Activated naive CD4-positive, alpha-beta T cell treated with anti-CD3 and anti-CD28 coated beads for 36 hours (primary cell): ENCODE data around the gene MSL2. TPM values are rescaled to one million over a fixed set of nuclear protein-coding genes. Genes with fewer than 3 reads are reported as not detected.
"Not testable (repeated sequence)": the region's sequence is repeated elsewhere in the genome, so short reads cannot be mapped to it uniquely, and the experiment has no call there.

ENCODE experiments used
- CTCF ChIA-PET: fragments of 350-600 bp; sonication (Branson Sonifier 250); formaldehyde crosslinking; loops from one replicate; lab custom pipeline; 2021; ENCODE audit warnings: antibody characterized with exemption; lab: Charles Lee
- DNase-seq: peaks from one replicate; pipeline ENCODE4 v3.0.0-alpha.2; 2020
- H3K27ac Mint-ChIP-seq: one replicate; pipeline ENCODE4 v1.8.0; 2021; ENCODE audit warnings: mild to moderate bottlenecking, mixed read lengths
- H3K27me3 Mint-ChIP-seq: one replicate; pipeline ENCODE4 v1.8.0; 2021; ENCODE audit warnings: low read depth, mixed read lengths
- H3K36me3 Mint-ChIP-seq: one replicate; pipeline ENCODE4 v1.8.0; 2021; ENCODE audit warnings: low read depth, mixed read lengths
- H3K4me1 Mint-ChIP-seq: one replicate; pipeline ENCODE4 v1.8.0; 2021; ENCODE audit warnings: low read depth, mixed read lengths
- H3K4me3 Mint-ChIP-seq: one replicate; pipeline ENCODE4 v1.8.0; 2021; ENCODE audit warnings: mild to moderate bottlenecking, moderate library complexity, mixed read lengths
- H3K9me3 Mint-ChIP-seq: one replicate; pipeline ENCODE4 v1.8.0; 2021; ENCODE audit warnings: mixed read lengths
- intact Hi-C: fragments of 100-400 bp; cut with micrococcal nuclease; formaldehyde crosslinking; loops from one replicate; pipeline ENCODE4 v1.15.1; 2023
- total RNA-seq, 2 experiments: library from RNA; stranded (reverse); gene quantifications; one replicate each; pipeline ENCODE4 v1.2.3, GENCODE V29; 2021

The MSL2 gene
- total RNA-seq, 2 experiments from 2014 or later, result 40.6 to 42.7 TPM

- no peak for DNase-seq
- Mint-ChIP-seq H3K4me3 (no peak overlapping the region), H3K4me1 (peaks cover 59% of the 10 kb centered on the region), H3K27me3 (no peaks in the 10 kb centered on the region), H3K27ac (peak overlapping the region; percentile 20), H3K36me3 (peaks cover 16% of the 10 kb centered on the region), H3K9me3 (no peaks in the 10 kb centered on the region)
- intact Hi-C loops, result no loop called here
- CTCF ChIA-PET, result no interaction called here
Observed at GRCh38 chr3:136161516-136161915, 34.6 kb downstream of the MSL2 start.

GRCh38 chr3:136152963-136153362 lies 43.2 kb downstream of the MSL2 start:
- DNase-seq, result no peak
- CTCF ChIA-PET, result no interaction called here
- H3K27me3 Mint-ChIP-seq, result no peaks in the 10 kb centered on the region
- H3K4me1 Mint-ChIP-seq, result peaks cover 76% of the 10 kb centered on the region
- no peak overlapping the region for H3K4me3 Mint-ChIP-seq
- H3K27ac Mint-ChIP-seq, result peak overlapping the region; percentile 69
- no peaks in the 10 kb centered on the region for H3K9me3 Mint-ChIP-seq
- H3K36me3 Mint-ChIP-seq, result peaks cover 24% of the 10 kb centered on the region
- intact Hi-C loops, result no loop called here

- Mint-ChIP-seq H3K36me3 (peaks cover 23% of the 10 kb centered on the region), H3K4me1 (peaks cover 74% of the 10 kb centered on the region), H3K9me3 (no peaks in the 10 kb centered on the region), H3K27me3 (no peaks in the 10 kb centered on the region), H3K27ac (peak overlapping the region; percentile 46), H3K4me3 (no peak overlapping the region)
- intact Hi-C loops, result no loop called here
- DNase-seq, result no peak
- CTCF ChIA-PET, result no interaction called here
Observed at GRCh38 chr3:136152176-136152843, 43.8 kb downstream of the MSL2 start.

GRCh38 chr3:136151219-136151618 lies 44.9 kb downstream of the MSL2 start:
- intact Hi-C loops, result no loop called here
- CTCF ChIA-PET, result interaction anchor here (0.8 kb wide), 2 partner anchors 9 to 13 kb away, joined by 3 read pairs; no protein-coding TSS in a partner anchor
- Mint-ChIP-seq H3K4me1 (peaks cover 73% of the 10 kb centered on the region), H3K4me3 (no peak overlapping the region), H3K27ac (peak overlapping the region; percentile 2), H3K36me3 (peaks cover 23% of the 10 kb centered on the region), H3K9me3 (no peaks in the 10 kb centered on the region), H3K27me3 (no peaks in the 10 kb centered on the region)
- no peak for DNase-seq

GRCh38 chr3:136149667-136150066 lies 46.5 kb downstream of the MSL2 start:
- Mint-ChIP-seq H3K27ac (peak overlapping the region; percentile 78), H3K4me1 (peaks cover 64% of the 10 kb centered on the region), H3K4me3 (no peak overlapping the region), H3K27me3 (no peaks in the 10 kb centered on the region), H3K36me3 (peaks cover 23% of the 10 kb centered on the region), H3K9me3 (no peaks in the 10 kb centered on the region)
- no peak for DNase-seq
- intact Hi-C loops, result no loop called here
- CTCF ChIA-PET, result interaction anchor here (1.5 kb wide), 1 partner anchor 28 kb away, joined by 3 read pairs; no protein-coding TSS in a partner anchor

GRCh38 chr3:136146981-136147729 lies 49.0 kb downstream of the MSL2 start:
- peaks cover 54% of the 10 kb centered on the region for H3K4me1 Mint-ChIP-seq
- intact Hi-C loops, result no loop called here
- no peak overlapping the region for H3K4me3 Mint-ChIP-seq
- no peak for DNase-seq
- no peaks in the 10 kb centered on the region for H3K27me3 Mint-ChIP-seq
- H3K9me3 Mint-ChIP-seq, result no peaks in the 10 kb centered on the region
- CTCF ChIA-PET, result interaction anchor here (0.9 to 1.1 kb wide), 2 partner anchors 57 to 68 kb away, joined by 3 read pairs; no protein-coding TSS in a partner anchor
- no peak overlapping the region for H3K27ac Mint-ChIP-seq
- peaks cover 14% of the 10 kb centered on the region for H3K36me3 Mint-ChIP-seq

- H3K36me3 Mint-ChIP-seq, H3K27ac Mint-ChIP-seq, H3K4me3 Mint-ChIP-seq, H3K9me3 Mint-ChIP-seq, H3K27me3 Mint-ChIP-seq, intact Hi-C loops, DNase-seq: not testable (repeated sequence)
- CTCF ChIA-PET, result interaction anchor here (0.7 to 1.1 kb wide), 2 partner anchors 33 to 110 kb away, joined by 3 to 4 read pairs; no protein-coding TSS in a partner anchor
- peaks cover 37% of the 10 kb centered on the region for H3K4me1 Mint-ChIP-seq
Observed at GRCh38 chr3:136144397-136144796, 51.7 kb downstream of the MSL2 start.

- no peaks in the 10 kb centered on the region for H3K9me3 Mint-ChIP-seq
- no peaks in the 10 kb centered on the region for H3K36me3 Mint-ChIP-seq
- no peaks in the 10 kb centered on the region for H3K27me3 Mint-ChIP-seq
- H3K4me1 Mint-ChIP-seq, result peaks cover 27% of the 10 kb centered on the region
- H3K4me3 Mint-ChIP-seq, result no peak overlapping the region
- no peak overlapping the region for H3K27ac Mint-ChIP-seq
- CTCF ChIA-PET, result interaction anchor here (0.6 kb wide), 1 partner anchor 552 kb away, joined by 3 read pairs; no protein-coding TSS in a partner anchor
- intact Hi-C loops, result loop anchor here (1.0 to 2.0 kb wide), 3 partner anchors 50 to 108 kb away; partner anchors contain the start of genes MSL2 and PCCB
- DNase-seq, result no peak
Observed at GRCh38 chr3:136142592-136142991, 53.5 kb downstream of the MSL2 start.

- Mint-ChIP-seq H3K27me3 (no peaks in the 10 kb centered on the region), H3K9me3 (no peaks in the 10 kb centered on the region), H3K4me3 (no peak overlapping the region), H3K4me1 (peaks cover 22% of the 10 kb centered on the region), H3K27ac (no peak overlapping the region), H3K36me3 (no peaks in the 10 kb centered on the region)
- intact Hi-C loops, result loop anchor here (1.0 to 2.0 kb wide), 4 partner anchors 50 to 611 kb away; partner anchors contain the start of genes MSL2, PCCB and STAG1
- CTCF ChIA-PET, result no interaction called here
- no peak for DNase-seq
Observed at GRCh38 chr3:136141891-136142290, 54.2 kb downstream of the MSL2 start.

GRCh38 chr3:136141291-136141785 lies 54.8 kb downstream of the MSL2 start:
- CTCF ChIA-PET, result no interaction called here
- DNase-seq, result no peak
- intact Hi-C loops, result loop anchor here (2.0 kb wide), 1 partner anchor 611 kb away; the partner anchor contains the start of gene STAG1
- Mint-ChIP-seq H3K36me3 (no peaks in the 10 kb centered on the region), H3K9me3 (no peaks in the 10 kb centered on the region), H3K27me3 (no peaks in the 10 kb centered on the region), H3K4me1 (peaks cover 21% of the 10 kb centered on the region), H3K4me3 (no peak overlapping the region), H3K27ac (no peak overlapping the region)

- Mint-ChIP-seq H3K4me3 (no peak overlapping the region), H3K27me3 (no peaks in the 10 kb centered on the region), H3K27ac (no peak overlapping the region), H3K4me1 (peaks cover 9% of the 10 kb centered on the region), H3K9me3 (no peaks in the 10 kb centered on the region), H3K36me3 (no peaks in the 10 kb centered on the region)
- intact Hi-C loops, result no loop called here
- no peak for DNase-seq
- CTCF ChIA-PET, result no interaction called here
Observed at GRCh38 chr3:136136454-136136853, 59.7 kb downstream of the MSL2 start.

- intact Hi-C loops, result no loop called here
- no peak for DNase-seq
- no peak overlapping the region for H3K27ac Mint-ChIP-seq
- CTCF ChIA-PET, result no interaction called here
- H3K4me3 Mint-ChIP-seq, result no peak overlapping the region
- peaks cover 8% of the 10 kb centered on the region for H3K4me1 Mint-ChIP-seq
- H3K36me3 Mint-ChIP-seq, result no peaks in the 10 kb centered on the region
- no peaks in the 10 kb centered on the region for H3K27me3 Mint-ChIP-seq
- no peaks in the 10 kb centered on the region for H3K9me3 Mint-ChIP-seq
Observed at GRCh38 chr3:136135039-136135802, 60.9 kb downstream of the MSL2 start.
